GM21528 (cell line): Measurements from ENCODE around the gene D2HGDH.
"Not testable (repeated sequence)": the region's sequence is repeated elsewhere in the genome, so short reads cannot be mapped to it uniquely, and the experiment has no call there.

Source experiments
- ATAC-seq: cut with Tn5 transposase; IDR thresholded peaks from one replicate; pipeline ENCODE4 v1.9.1; 2021; ENCODE audit warnings: mild to moderate bottlenecking, moderate library complexity; ENCODE audit not compliant: unreplicated experiment, low FRiP score

The D2HGDH gene

GRCh38 chr2:241746084-241746483 lies 11.7 kb downstream of the D2HGDH start:
- no peak for ATAC-seq

GRCh38 chr2:241748468-241749256 lies 14.2 kb downstream of the D2HGDH start:
- ATAC-seq = no peak

GRCh38 chr2:241750076-241750840 lies 15.8 kb downstream of the D2HGDH start:
- no peak for ATAC-seq

GRCh38 chr2:241751152-241751551 lies 16.7 kb downstream of the D2HGDH start:
- no peak for ATAC-seq

- ATAC-seq = no peak
Measured at GRCh38 chr2:241751776-241752175, 17.3 kb downstream of the D2HGDH start.

GRCh38 chr2:241752253-241752652 lies 17.8 kb downstream of the D2HGDH start:
- no peak for ATAC-seq

GRCh38 chr2:241752689-241753276 lies 18.4 kb downstream of the D2HGDH start:
- no peak for ATAC-seq

- no peak for ATAC-seq
Measured at GRCh38 chr2:241753493-241753892, 19.1 kb downstream of the D2HGDH start.

GRCh38 chr2:241754042-241754441 lies 19.6 kb downstream of the D2HGDH start:
- no peak for ATAC-seq

- no peak for ATAC-seq
Measured at GRCh38 chr2:241755166-241755565, 20.7 kb downstream of the D2HGDH start.

GRCh38 chr2:241755777-241756176 lies 21.3 kb downstream of the D2HGDH start:
- ATAC-seq = no peak

- ATAC-seq = no peak
Measured at GRCh38 chr2:241759067-241759807, 24.8 kb downstream of the D2HGDH start.

GRCh38 chr2:241759893-241760292 lies 25.5 kb downstream of the D2HGDH start:
- not testable (repeated sequence) for ATAC-seq

- no peak for ATAC-seq
Measured at GRCh38 chr2:241760301-241760771, 25.9 kb downstream of the D2HGDH start.

GRCh38 chr2:241762321-241762932 lies 28.0 kb downstream of the D2HGDH start:
- no peak for ATAC-seq

GRCh38 chr2:241762933-241763369 lies 28.5 kb downstream of the D2HGDH start:
- no peak for ATAC-seq

- ATAC-seq = no peak
Measured at GRCh38 chr2:241763551-241764274, 29.3 kb downstream of the D2HGDH start.

- ATAC-seq = no peak
Measured at GRCh38 chr2:241764275-241765241, 30.1 kb downstream of the D2HGDH start.
